Breast epithelium (tissue), 3 donors: Measurements from ENCODE around the gene ANKS1A.

Experiments
- CTCF ChIP-seq, 3 donors: fragments of 450-650 bp; IDR thresholded peaks; one replicate each; pipeline ENCODE4 v1.5.1; 2016 to 2017; ENCODE audit warnings: antibody characterized with exemption in 3 of 3, mild to moderate bottlenecking in 3 of 3, moderate library complexity in 3 of 3
- POLR2A ChIP-seq: fragments of 450-650 bp; IDR thresholded peaks from one replicate; pipeline ENCODE4 v1.6.1; 2016; ENCODE audit warnings: antibody characterized with exemption, mild to moderate bottlenecking, moderate library complexity
- POLR2AphosphoS5 ChIP-seq, 3 donors: sonication (generic); formaldehyde crosslinking; IDR thresholded peaks; one replicate each; pipeline ENCODE4 v1.6.1; 2017; ENCODE audit warnings: antibody characterized with exemption in 3 of 3

GRCh38 chr6:35058358-35058675 is 169.3 kb downstream of the ANKS1A start:
- TF ChIP-seq CTCF (IDR thresholded peaks at IDR 0.05) (no peak), POLR2AphosphoS5 (IDR thresholded peaks at IDR 0.05) (no peak), POLR2A (no peak)
